ENCODE measurements around the gene SPOCK1.

- no peak for TF ChIP-seq CTCF (IDR thresholded peaks at IDR 0.05)
- TF ChIP-seq REST (IDR thresholded peaks at IDR 0.05): no peak
- no peak for TF ChIP-seq SMC3 (IDR thresholded peaks at IDR 0.05)
- no peak for TF ChIP-seq POLR2A (IDR thresholded peaks at IDR 0.05; ENCODE audit: low read length)
- TF ChIP-seq CHD2 (IDR thresholded peaks at IDR 0.05; ENCODE audit: low read length, partially characterized antibody): no peak
- no peak for TF ChIP-seq MAX (IDR thresholded peaks at IDR 0.05)
- no peak for TF ChIP-seq JUNB (IDR thresholded peaks at IDR 0.05)
- no peak for TF ChIP-seq FOXS1 (CRISPR knock-in tag; IDR thresholded peaks at IDR 0.05)
- TF ChIP-seq ZNF302 (CRISPR knock-in tag; IDR thresholded peaks at IDR 0.05): no peak
- no peak for TF ChIP-seq HDAC2 (IDR thresholded peaks at IDR 0.05)
- no peak for TF ChIP-seq SREBF2 (IDR thresholded peaks at IDR 0.05)
Observed at GRCh38 chr5:137184734-137185133, 314.4 kb downstream of the SPOCK1 start.
